GM19452 (cell line): ENCODE measurements around the gene GLT8D1.

Source experiments
- ATAC-seq: cut with Tn5 transposase; IDR thresholded peaks from one replicate; pipeline ENCODE4 v1.9.1; 2021; ENCODE audit not compliant: unreplicated experiment

GLT8D1 gene

GRCh38 chr3:52714335-52715302, 9.0 kb upstream of the GLT8D1 start:
- no peak for ATAC-seq

GRCh38 chr3:52712291-52713212, 7.0 kb upstream of the GLT8D1 start:
- ATAC-seq, result no peak

GRCh38 chr3:52710512-52710911, 4.9 kb upstream of the GLT8D1 start:
- no peak for ATAC-seq

- ATAC-seq, result no peak
These were observed 2.0 kb upstream of the GLT8D1 start for GRCh38 chr3:52707585-52707984.

DNA sequence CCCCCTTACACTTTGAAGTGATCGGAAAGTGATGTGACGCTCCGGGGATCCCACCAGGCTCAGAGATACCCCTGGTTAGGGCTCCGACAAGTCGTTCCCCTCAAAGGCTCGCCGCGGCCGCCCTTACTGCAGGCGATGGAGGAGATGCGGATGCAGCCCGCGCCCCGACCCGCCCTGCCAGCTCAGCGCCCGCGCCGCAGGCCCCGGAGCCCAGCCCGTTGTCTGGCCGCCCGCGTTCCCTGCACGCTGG, 228 bp downstream of the GLT8D1 start:
- ATAC-seq, result peak; percentile 39

- ATAC-seq, result no peak
These were observed 767 bp downstream of the GLT8D1 start for GRCh38 chr3:52704611-52705437.

GRCh38 chr3:52703341-52703740, 2.2 kb downstream of the GLT8D1 start:
- no peak for ATAC-seq

- ATAC-seq, result no peak
These were observed 8.0 kb downstream of the GLT8D1 start for GRCh38 chr3:52697632-52697965.

- no peak for ATAC-seq
These were observed 8.6 kb downstream of the GLT8D1 start for GRCh38 chr3:52696830-52697631.

GRCh38 chr3:52695798-52696671, 9.6 kb downstream of the GLT8D1 start:
- no peak for ATAC-seq

GRCh38 chr3:52694528-52695189, 10.9 kb downstream of the GLT8D1 start:
- no peak for ATAC-seq

GRCh38 chr3:52693071-52693470, 12.5 kb downstream of the GLT8D1 start:
- ATAC-seq, result no peak

DNA sequence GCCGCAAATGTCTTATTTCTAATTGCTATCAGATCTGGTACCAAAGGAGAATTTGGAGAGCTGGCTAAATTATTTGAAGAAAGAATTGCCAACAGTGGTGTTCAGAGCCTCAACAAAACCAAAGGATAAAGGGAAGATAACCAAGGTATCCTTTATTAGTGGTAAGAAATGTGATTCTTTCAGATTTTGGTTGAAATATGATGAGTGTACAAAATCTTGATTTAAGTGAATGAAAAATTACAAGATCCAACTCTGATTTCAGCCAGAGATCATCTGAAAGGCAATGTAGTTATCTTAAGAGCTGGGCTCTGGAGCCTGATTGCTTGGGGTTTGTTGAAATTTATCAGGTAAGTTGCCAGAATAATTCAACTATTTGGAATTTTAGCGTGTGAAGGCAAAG, 15.0 kb downstream of the GLT8D1 start:
- ATAC-seq, result no peak

GRCh38 chr3:52689151-52689550, 16.4 kb downstream of the GLT8D1 start:
- no peak for ATAC-seq

- no peak for ATAC-seq
These were observed 17.3 kb downstream of the GLT8D1 start for GRCh38 chr3:52688266-52688665.

GRCh38 chr3:52685709-52686691, 19.6 kb downstream of the GLT8D1 start, which contains the start of the genes GNL3 and PBRM1:
Gene GNL3 (plus strand): TSS chr3:52686032. CDS start chr3:52686093, 61 bp downstream.
Gene PBRM1 (minus strand): TSS chr3:52685913.
- ATAC-seq, result peak; percentile 70

GRCh38 chr3:52685285-52685708, 20.3 kb downstream of the GLT8D1 start:
- peak; percentile 76 for ATAC-seq
